ENCODE measurements around the gene NUDT5.

DNA sequence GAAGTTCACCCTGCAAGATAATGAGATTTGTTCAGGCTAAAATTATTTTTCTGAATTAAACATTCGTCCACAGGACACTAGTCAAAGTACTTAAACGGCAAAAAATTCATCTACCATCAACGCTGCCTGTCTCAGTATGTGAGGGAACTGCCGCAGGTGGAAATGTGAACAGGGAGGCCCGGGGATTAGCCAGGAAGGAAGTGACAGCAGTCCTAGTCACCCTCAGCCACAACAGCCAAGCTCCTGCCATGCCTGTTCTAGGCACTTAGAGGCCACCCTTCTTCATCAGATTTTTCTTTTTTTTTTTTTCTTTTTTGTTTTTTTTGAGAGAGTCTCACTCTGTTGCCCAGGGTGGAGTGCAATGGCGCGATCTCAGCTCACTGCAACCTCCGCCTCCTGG, 9.4 kb downstream of the NUDT5 start:
- TF ChIP-seq, protein P1, sequence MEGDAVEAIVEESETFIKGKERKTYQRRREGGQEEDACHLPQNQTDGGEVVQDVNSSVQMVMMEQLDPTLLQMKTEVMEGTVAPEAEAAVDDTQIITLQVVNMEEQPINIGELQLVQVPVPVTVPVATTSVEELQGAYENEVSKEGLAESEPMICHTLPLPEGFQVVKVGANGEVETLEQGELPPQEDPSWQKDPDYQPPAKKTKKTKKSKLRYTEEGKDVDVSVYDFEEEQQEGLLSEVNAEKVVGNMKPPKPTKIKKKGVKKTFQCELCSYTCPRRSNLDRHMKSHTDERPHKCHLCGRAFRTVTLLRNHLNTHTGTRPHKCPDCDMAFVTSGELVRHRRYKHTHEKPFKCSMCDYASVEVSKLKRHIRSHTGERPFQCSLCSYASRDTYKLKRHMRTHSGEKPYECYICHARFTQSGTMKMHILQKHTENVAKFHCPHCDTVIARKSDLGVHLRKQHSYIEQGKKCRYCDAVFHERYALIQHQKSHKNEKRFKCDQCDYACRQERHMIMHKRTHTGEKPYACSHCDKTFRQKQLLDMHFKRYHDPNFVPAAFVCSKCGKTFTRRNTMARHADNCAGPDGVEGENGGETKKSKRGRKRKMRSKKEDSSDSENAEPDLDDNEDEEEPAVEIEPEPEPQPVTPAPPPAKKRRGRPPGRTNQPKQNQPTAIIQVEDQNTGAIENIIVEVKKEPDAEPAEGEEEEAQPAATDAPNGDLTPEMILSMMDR (IDR thresholded peaks at IDR 0.05) = no peak
- no peak for TF ChIP-seq EP300 (IDR thresholded peaks at IDR 0.05)
